Measurements from ENCODE around the gene PRR30. TPM values are rescaled to one million over a fixed set of nuclear protein-coding genes. Genes with fewer than 3 reads are reported as not detected.

Gene PRR30
- total RNA-seq, 1 donor from 2014 or later, result not detected

GRCh38 chr2:27130396-27130795, 8.8 kb downstream of the PRR30 start:
- Mint-ChIP-seq H3K4me1 (ENCODE audit: low read depth, unreplicated experiment) (peaks cover 8% of the 10 kb centered on the region), H3K27me3 (ENCODE audit: unreplicated experiment) (peaks cover 12% of the 10 kb centered on the region), H3K4me3 (ENCODE audit: unreplicated experiment) (no peak overlapping the region), H3K27ac (ENCODE audit: unreplicated experiment) (no peak overlapping the region), H3K36me3 (ENCODE audit: unreplicated experiment) (no peaks in the 10 kb centered on the region), H3K9me3 (ENCODE audit: unreplicated experiment) (peaks cover 5% of the 10 kb centered on the region)
- no peak for DNase-seq
- TF ChIP-seq CTCF (IDR thresholded peaks at IDR 0.05; ENCODE audit: partially characterized antibody, unreplicated experiment), result no peak

- Mint-ChIP-seq H3K4me1 (ENCODE audit: low read depth, unreplicated experiment) (peaks cover 8% of the 10 kb centered on the region), H3K9me3 (ENCODE audit: unreplicated experiment) (peaks cover 3% of the 10 kb centered on the region), H3K4me3 (ENCODE audit: unreplicated experiment) (no peak overlapping the region), H3K27me3 (ENCODE audit: unreplicated experiment) (peaks cover 10% of the 10 kb centered on the region), H3K36me3 (ENCODE audit: unreplicated experiment) (no peaks in the 10 kb centered on the region), H3K27ac (ENCODE audit: unreplicated experiment) (no peak overlapping the region)
- TF ChIP-seq CTCF (IDR thresholded peaks at IDR 0.05; ENCODE audit: partially characterized antibody, unreplicated experiment), result no peak
- no peak for DNase-seq
These were observed 10.3 kb downstream of the PRR30 start for GRCh38 chr2:27128668-27129571.

GRCh38 chr2:27127883-27128667, 11.1 kb downstream of the PRR30 start:
- no peak for DNase-seq
- Mint-ChIP-seq H3K27ac (ENCODE audit: unreplicated experiment) (no peak overlapping the region), H3K4me1 (ENCODE audit: low read depth, unreplicated experiment) (peaks cover 4% of the 10 kb centered on the region), H3K27me3 (ENCODE audit: unreplicated experiment) (peaks cover 10% of the 10 kb centered on the region), H3K36me3 (ENCODE audit: unreplicated experiment) (no peaks in the 10 kb centered on the region), H3K4me3 (ENCODE audit: unreplicated experiment) (no peak overlapping the region), H3K9me3 (ENCODE audit: unreplicated experiment) (no peaks in the 10 kb centered on the region)
- TF ChIP-seq CTCF (IDR thresholded peaks at IDR 0.05; ENCODE audit: partially characterized antibody, unreplicated experiment), result no peak

GRCh38 chr2:27126252-27126710, 12.9 kb downstream of the PRR30 start:
- H3K4me1 Mint-ChIP-seq (ENCODE audit: low read depth, unreplicated experiment), result peaks cover 2% of the 10 kb centered on the region
- H3K27ac Mint-ChIP-seq (ENCODE audit: unreplicated experiment), result no peak overlapping the region
- peaks cover 14% of the 10 kb centered on the region for H3K27me3 Mint-ChIP-seq (ENCODE audit: unreplicated experiment)
- H3K4me3 Mint-ChIP-seq (ENCODE audit: unreplicated experiment), result no peak overlapping the region
- H3K9me3 Mint-ChIP-seq (ENCODE audit: unreplicated experiment), result peaks cover 1% of the 10 kb centered on the region
- DNase-seq, result no peak
- no peak for TF ChIP-seq CTCF (IDR thresholded peaks at IDR 0.05; ENCODE audit: partially characterized antibody, unreplicated experiment)
- H3K36me3 Mint-ChIP-seq (ENCODE audit: unreplicated experiment), result no peaks in the 10 kb centered on the region
